Measurements from ENCODE around the gene SLC7A5. TPM values are rescaled to one million over a fixed set of nuclear protein-coding genes. Genes with fewer than 3 reads are reported as not detected.
"Not testable (repeated sequence)": the region's sequence is repeated elsewhere in the genome, so short reads cannot be mapped to it uniquely, and the experiment has no call there.

The SLC7A5 gene
- polyA plus RNA-seq, 3 donors: 4.8 to 10.0 (median 6.1) TPM

DNA sequence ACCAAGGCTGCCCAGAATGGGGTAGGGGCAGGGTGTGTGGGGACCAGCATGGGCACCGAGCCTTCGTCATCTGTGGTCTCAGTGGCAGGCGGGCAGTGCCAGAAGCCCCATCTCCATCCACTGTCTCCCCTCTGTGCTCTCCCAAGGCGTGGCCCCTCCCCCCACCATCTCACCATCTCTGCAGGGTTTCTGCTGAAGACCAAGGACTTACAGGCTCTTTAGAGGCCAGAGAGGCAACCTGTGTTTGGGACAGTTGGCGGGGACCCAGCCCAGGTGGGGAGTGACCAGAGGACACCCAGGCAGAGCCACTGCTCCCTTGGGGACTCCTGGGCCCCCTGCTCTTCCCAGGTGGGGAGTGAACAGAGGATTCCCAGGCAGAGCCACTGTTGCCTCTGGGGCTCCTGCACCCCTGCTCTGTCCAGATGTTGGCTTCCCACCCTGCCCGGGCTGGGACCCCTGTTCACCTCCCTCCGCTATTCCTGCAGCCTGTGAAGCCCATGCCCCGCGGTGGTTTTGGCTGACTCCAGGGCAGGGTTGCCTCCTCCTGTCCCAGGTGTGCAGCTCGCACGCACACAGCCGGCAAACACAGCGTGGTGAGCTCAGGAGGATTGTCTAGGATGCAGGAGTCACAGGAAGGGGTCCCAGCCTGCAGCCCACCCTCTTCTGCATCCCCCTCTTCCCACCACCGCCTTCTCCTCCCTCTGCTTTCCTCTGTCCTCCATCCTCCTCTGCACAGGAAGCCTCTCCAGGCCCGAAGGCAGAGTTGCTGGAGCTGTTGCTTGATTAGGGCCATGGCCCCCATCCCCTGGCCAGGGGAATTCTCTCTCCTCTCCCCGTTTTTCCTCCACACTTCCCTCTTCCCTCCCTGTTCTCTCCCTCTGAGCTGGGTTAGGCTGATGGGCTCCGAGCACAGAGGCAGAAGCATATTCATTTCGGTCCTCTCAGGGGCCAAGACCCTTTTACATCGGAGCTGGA, 45.0 kb downstream of the SLC7A5 start:
- DNase-seq: no peak

DNA sequence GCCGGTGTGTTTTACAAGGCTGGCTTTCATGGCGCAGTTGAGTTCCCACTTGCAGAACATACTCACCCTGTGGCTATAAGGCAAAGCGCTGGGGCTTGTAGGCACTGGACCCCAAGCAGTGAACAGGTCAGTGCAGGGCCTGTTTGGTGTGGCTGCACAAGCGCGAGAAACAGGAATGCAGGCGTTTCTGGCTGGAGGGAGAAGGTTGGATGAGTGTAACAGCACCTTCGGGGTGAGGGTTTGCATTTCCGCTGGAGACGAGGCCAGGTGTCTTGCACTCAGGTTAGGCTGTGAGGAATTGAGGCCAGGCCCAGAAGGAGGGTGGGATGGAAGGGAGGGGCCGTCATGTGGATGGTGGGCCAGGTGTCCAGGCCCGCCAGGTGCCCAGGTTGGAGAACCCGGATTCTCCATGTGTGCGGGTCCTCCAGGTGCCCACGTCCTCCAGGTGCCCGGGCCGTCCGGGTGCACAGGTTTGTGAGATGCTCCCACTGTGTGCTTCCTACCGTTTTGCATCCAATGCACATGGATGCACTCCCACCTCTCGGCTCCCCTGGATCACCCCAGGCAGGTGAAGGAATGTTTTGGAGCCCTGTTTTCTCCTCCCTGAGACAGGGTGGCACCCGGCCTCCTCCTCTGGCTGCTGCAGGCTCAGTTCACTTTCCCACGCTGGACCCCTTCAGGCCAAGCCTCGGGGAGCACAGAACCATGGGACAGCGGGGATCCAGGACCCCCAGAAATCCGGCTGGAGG, 46.0 kb downstream of the SLC7A5 start:
- no peak for DNase-seq

DNA sequence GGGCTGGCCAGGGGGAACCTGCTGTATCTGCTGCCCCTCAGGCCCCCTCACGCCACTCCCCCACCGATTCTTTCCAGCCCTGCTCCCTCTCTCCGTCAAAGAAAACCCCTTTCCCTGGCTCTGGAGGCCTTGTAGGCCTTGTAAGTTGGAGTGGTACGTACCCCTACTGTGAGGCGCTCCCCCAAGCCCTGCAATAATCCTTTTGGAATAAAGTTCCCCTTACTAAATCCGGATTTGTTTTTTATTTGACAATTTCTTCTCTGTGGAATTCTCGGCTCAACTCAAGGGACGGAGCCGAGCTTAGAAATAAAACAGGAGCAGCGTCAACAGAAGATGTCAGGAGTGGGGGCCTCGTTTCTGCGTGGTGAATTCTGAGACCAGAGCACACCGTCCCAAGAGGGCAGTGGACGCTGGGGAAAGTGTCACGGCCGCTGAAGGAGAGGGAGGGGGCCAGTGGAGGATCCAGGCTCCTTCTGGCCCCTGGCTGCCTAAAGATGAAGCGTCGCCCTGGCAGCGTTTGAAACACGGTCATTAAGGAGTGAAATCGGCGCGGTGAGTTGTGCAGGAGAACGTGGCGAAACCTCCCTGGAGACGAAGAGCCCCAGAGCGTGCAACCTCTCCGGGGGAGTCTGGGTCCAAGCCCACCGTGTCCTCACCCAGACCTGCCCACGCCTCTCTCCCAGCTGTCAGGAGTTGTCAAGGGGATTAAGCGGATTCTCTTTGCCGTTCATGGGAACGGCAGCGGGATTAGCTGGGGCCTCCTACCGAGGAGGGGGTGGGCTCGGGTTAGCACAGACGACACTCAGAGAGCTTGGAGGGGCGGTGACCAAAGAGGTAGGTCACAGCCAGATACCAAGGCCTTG, 47.0 kb downstream of the SLC7A5 start:
- DNase-seq: peak; percentile 65

DNA sequence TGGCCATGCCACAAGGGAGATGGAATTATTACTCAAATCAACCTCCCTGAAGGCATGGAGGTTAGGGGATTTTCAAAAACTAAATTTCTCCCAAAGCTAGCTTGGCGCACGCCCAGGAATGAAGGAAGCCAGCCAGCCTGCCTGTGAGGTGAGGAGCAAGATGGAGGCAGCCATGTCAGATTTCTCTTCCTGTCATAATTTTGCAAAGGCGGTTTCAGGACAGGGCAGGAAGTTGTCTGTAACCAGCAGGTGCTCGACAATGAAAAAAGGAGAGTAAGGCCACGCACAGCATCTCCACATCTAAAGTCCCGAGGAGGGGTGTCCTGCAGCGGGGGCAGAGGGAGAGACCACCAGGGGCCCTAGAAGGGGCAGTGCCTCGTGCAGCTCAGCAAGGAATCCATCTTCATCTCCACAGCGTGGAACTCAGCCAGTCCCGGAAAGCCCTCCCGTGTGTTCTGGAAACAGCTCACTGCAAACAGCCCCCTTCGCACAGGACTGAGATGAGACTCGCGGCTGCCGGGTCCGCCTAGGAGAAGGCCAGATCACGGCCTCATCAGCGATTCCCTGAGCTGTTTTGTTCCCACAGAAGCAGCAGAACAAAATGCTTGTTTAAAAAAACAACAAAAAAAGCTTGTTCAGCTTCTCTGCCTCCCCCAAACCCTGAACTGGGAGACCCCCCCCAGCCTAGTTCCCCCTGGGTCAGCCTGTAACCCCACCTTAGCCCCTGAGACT, 47.8 kb downstream of the SLC7A5 start:
- DNase-seq: no peak

DNA sequence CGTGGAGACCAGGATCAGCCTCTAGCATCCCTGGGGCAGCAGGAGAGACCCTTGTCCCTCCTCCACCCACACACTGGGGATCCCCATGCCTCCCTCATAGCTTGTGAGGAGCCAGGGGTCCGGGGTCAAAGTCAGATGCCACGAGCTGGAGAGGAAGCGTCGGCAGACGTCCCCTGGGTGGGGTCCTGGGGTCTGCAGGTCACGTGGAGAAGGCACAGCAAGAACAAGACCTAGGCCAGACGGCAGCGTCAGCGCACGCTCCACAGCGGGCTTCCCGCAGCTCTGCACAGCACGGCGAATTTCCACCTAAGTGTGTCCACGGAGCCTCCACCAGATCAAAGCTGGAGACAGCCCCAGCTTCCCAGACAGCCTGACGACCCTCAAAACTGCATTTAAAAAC, 49.3 kb downstream of the SLC7A5 start:
- no peak for DNase-seq

DNA sequence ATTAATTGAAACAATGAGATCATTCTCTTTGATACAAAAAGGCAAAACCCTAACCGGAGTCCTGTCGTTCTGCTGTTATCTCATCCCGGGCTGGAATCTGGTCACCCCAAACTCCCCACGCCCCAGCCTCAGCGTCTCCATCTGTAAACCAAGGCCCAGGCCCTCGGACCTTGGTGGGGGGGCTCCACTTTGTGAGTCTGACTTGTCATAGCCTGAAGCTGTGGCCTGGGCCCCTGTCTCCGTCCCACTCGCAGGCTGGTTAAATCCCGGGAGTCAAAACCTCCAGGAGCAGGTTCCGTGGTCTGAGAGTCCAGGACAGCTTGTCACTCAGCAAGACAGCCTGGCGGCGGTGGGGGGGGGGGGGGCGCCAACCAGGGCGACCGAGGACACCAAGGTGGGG, 50.0 kb downstream of the SLC7A5 start:
- no peak for DNase-seq

DNA sequence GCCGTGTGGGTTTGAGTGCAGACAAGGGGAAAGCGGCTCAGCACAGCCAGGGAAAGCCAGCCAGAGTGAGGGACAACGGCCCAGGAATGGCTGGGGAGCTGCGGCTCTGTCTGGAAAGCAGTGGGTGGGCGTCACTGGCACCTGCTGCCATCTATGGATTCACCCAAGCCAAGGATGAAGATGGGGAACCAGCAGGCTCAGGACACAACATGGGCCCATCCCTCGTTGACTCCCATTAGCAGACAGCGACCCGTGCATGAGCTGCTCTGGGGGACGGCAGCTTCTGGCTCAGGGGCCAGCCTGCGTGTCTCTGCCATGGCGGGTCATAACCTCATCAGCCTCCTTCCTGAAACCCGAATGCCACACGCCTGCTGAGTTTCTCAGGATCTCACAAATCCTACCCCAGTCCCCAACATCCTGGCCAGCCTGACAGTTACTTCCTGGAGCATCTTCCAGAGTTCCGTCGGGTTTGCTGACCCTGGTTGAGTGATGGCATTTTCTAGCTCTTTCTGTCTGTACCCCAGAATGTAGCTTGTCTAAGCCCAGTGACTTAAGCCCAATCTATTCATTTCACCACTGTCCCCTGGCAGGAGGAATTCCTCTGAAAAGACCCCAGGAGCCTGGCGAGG, 50.7 kb downstream of the SLC7A5 start:
- DNase-seq: no peak

DNA sequence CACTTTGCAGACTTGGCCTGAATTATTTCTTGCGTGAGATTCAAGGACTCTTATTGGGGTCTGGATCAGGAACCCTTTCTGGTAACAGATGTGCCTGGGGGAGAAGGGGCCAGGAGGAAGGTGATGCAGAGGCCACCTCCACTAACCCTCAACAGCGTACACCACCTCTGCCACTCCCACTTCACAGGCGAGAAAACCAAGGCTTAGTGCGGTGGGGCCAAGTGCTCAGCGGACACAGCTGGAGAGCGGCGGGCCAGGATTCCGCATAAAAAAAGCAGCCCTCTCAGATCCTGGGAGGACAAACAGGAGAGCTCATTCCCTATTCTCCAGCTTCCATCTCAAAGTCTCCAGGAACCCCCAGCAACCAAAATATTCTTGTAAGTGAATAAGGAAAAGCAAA, 51.4 kb downstream of the SLC7A5 start:
- no peak for DNase-seq

DNA sequence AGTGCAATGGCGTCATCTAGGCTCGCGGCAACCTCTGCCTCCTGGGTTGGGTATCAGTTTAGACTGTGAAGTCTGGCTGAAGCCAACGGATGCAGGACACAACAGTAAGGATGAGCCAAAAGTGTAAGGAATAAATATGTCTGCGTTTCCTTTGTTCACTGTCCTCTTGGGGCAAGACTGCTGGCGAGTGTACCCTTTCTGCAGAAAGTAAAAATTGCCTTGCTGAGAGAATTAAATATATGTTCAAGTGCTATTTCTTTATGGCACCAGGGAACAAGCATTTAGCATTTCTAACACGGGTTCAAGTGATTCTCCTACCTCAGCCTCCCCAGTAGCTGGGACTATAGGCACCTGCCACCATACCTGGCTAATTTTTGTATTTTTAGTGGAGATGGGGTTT, 51.9 kb downstream of the SLC7A5 start:
- not testable (repeated sequence) for DNase-seq

DNA sequence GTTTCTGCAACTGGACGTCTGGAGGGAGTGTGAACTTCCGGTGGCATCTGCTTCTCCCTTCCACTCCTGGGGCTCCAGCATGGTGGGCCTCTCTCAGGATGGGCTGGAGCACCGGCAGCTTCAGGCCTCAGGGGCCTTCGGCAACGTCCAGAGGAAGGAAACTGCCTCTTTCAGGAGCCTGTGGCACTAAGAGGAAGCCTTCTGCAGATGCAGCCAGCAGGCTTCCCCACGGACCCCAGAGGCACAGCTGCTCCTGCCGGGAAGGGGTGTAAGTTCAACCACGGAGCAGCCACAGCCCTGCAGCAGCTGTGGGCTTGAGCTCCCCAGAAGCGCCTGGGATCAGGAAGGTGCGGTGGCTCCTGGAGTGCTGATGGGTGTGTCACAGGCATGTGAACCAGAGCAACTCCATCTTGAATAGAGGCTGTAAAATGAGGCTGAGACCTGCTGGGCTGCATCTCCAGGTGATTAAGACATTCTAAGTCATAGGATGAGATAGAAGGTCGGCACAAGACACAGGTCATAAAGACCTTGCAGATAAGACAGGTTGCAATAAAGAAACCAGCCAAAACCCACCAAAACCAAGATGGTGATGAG, 52.7 kb downstream of the SLC7A5 start:
- no peak for DNase-seq

DNA sequence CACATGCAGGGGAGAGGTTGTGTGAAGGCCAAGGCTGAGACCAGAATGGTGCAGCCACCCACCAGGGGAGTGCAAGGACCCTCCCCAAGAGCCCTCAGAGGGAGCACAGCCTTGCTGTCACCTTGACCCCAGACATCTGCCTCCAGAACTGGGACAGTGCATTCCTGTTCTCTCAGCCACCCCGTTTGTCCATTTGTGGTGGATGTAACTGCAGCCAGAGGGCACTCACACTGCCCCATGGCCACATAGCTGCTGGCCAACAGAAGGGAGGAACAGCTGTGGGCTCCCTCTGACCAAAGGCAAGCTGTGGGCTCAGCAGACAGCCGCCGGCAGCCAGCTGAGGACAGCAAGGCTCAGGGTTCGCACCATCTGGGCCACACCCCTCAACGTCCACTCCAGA, 53.7 kb downstream of the SLC7A5 start:
- no peak for DNase-seq

DNA sequence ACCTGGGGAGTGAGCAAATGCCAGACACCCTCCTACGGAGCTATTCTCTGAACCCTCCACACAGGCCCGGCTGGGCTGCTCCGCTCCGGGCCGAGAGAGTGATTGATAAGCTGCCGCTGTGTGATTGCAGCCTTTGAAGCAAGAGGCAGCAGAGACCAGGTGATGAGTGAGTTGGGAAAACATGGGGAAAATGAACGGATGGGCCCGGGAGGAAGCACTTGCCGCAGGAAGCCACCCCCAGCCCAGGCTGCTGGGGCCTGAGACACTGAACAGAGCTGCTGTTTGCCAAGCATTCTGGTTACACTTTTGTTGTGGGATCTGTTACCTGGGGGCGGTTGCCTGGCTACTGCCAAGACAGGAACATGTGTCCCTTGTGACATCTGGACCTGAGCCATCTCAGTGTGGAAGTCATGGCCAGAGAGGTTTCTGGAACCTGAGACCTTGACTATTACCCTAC, 57.1 kb downstream of the SLC7A5 start:
- no peak for DNase-seq

DNA sequence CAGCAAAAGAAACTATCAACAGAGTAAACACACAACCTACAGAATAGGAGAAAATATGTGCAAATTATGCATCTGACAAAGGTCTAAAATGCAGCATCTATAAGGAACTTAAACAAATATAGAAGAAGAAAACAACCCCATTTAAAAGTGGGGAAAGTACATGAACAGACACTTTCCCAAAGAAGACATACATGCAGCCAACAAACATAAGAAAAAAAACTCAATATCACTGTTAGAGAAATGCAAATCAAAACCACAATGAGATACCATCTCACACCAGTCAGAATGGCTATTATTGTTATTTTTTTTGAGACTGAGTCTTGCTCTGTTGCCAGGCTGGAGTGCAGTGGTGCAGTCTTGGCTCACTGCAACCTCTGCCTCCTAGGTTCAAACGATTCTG, 57.9 kb downstream of the SLC7A5 start:
- DNase-seq: not testable (repeated sequence)

DNA sequence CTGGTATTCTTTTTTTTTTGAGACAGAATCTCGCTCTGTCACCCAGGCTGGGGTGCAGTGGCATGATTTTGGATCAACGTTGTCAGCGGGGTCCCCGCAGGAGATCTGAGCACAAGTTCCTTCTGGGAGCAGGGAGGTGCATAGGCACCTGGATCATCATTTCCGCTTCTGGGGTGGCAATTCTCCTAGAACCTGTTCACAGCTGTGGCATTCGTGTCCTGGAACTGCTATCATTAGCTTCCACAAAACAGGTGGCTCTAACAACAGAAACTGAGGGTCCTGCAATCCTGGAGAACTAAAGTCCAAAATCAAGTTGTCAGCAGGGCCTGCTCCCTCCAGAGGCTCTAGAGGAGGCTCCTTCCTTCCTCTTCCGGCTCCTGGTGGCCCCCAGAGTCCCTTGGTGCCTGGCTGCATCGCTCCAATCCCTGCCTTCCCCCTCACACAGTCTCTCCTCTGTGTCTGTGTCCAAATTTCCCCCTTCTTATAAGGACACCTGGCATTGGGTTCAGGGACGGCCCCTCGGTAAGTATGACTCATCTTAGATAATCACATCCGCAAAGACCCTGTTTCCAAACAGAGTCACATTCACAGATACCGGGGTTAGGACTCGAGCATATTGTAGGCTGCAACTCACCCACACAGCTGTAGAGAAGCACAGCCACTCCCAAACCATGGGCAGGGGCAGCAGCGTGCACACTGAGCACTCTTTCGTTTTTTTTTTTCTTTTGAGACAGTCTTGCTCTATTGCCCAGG, 60.0 kb downstream of the SLC7A5 start:
- no peak for DNase-seq

DNA sequence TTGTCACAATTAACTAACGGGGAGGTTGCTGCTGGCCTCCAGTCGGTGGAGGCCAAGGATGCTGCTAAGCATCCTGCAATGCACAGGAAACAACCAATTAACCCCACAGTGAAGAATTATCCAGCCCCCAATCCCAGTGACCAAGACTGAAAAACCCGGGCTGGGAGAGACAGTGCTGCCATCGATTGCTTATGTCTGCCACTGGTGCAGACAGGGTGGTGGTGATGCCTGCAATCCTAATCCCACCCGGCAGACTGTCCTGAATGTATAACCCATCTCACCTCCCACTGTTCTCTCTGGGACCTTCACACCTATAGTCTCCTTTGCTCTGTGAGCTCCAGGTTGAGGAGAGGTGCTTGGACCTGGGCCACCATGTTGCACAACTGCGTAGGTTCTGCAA, 61.2 kb downstream of the SLC7A5 start:
- DNase-seq: no peak

DNA sequence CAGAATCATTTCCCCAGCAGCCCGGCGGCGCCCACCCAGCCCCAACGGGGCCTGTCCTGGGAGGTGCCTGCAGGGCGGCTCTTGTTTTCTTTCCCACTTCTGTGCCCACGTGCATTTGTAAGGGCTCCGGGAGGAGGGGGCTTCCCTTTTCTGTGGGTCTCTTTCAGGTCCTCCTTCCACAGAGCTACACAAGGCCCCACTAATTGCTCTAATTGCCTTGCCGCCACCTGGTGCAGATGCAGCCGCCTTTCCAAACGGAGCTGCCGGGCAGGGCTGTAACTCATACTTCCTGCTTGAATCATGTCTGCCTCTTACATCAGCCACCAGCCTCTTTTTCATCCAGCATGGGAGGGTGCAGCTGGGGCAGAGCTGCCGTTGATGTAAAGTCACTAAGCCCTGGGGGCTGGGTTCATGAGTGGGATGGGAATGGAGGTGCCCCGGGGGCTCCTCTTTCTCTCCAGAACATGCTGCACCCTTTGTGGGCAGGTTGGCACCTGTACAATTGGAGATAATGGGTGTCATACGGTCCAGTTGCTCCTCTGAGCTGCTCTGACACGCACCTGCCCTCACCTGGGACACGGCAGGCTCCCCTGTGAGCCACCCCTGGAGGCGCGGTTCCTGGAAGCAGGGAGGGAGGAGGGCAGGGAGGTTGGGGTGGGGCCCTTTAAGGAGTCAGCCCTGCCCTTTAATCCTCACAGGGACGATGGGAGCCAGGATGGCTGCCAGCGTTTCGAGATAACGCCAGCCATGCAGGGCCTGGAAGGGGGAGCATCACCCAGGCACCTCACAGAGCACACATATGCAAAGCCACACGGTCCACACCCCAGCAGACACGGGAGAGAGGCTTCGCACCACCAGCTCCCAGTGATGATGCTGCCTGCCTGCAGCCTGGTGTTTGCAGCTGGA, 62.4 kb downstream of the SLC7A5 start:
- no peak for DNase-seq

DNA sequence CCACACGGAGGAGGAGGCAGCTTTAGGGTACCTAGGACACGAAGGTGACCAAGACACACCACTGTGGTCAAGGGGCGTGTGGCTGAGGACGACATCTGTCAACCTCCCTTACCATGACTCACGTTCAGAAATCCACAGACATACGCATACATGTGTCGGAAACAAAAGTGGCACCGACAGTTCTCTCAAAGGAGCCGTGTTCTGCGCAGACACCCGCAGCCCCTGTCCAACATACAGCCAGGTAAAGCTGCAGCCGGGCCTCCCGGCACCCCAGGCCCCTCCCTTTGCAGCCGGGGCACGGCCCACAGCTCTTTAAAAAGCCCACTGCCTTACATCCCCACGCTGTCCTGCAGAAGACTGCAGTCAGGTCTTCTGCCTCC, 63.1 kb downstream of the SLC7A5 start:
- DNase-seq: no peak

DNA sequence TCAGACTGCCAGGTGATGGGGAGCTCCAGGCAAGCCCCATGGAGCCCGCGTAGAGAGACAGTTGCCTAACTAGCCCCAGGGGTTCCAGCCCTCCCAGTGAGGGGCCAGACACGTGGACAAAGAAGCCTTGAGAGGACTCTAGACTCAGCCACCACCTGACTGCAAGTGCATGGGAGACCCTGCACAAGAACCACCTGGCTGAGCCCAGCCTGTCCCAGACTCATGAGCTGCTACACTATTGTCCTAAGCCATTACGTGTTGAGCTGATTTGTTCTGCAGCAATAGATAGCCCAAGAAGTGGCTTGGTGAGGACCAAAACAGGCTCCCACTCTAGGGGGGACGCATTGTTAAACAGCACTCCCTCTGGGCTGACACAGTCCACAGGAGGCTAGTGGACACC, 65.9 kb downstream of the SLC7A5 start:
- no peak for DNase-seq

DNA sequence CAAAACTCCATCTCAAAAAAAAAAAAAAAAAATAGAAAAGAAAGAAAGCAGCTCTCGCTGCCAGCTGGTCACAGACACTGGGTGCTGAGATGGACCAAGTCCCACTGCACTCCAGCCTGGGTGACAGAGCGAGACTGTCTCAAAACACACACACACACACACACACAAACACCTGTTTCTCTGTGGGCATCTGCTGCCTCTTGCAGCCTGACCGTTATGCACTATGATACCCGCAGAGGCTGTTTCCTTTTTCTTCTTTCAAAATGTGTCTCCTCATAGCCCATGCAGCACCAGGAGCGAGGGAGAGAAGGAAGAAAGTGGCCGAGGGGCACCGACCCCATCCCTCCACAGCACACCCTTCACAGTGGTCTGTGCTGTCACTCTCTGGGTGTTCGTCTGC, 66.6 kb downstream of the SLC7A5 start:
- DNase-seq: no peak
